Inferior parietal cortex (tissue), 1 donor: ENCODE measurements around the gene ASB16.

Source experiments
- DNase-seq: peaks from one replicate; pipeline ENCODE4 v3.0.0-alpha.2; 2016; ENCODE audit errors: extremely low spot score

Gene ASB16

GRCh38 chr17:44209786-44210341, 39.4 kb downstream of the ASB16 start:
- no peak for DNase-seq

DNA sequence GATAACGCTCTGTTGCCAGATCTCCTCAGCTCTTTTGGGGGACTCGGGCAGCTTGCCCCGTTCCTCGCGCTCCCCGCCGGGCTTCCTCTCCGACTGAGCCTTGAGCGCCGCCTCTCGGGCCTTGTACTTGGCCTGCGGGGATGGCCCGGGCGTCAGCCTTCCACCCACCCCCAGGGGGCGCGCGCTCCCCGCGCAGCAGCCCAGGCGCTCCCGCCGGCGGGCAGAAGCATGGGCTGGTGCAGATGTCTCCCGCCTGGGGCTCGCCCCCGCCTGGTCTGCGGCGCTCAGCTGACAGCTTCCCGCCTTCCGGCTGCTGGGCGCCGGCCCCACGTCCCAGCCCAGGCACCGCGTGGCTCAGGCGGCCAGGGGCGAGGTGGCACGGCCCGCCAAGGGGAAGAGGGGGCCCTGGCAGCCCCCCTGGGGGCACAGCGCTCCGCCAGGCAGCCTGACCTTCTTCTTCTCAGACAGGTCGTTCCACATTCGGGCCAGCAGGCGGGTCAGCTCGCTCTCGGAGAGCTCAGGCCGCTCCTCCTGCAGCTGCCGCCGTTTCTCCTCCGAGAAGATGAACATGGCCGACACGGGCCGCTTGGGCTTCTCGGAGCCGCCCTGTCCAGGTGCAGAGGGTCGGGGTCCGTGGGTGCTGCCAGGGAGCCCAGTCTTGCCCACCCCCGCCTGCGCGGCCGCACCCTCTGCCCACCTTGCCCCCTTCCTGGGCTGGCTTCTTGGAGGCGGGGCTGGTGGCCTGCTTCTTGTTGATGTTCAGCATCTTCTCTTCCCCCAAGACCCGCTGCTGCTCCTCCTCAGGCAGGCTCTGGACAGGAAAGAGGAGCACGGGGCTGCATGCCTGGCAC, 40.1 kb downstream of the ASB16 start:
- DNase-seq = peak; percentile 80

- no peak for DNase-seq
Observed at GRCh38 chr17:44211281-44212265, 41.1 kb downstream of the ASB16 start.

GRCh38 chr17:44212507-44213402, 42.3 kb downstream of the ASB16 start:
- DNase-seq = no peak

GRCh38 chr17:44213403-44214229, 43.1 kb downstream of the ASB16 start:
- DNase-seq = no peak

DNA sequence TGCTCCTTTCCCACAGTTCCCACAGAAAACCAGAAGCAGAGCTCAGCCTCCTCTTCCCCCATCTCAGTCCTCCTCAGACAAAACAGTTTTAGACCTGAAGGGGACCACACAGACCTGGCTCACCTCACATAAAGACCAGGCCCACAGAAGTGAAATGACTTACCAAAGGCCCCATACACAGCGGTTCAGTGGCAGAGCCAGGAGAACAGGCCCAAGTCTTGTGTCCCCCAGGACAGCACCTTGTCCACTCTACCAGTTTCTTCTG, 43.7 kb downstream of the ASB16 start:
- DNase-seq = no peak

GRCh38 chr17:44214896-44215295, 44.4 kb downstream of the ASB16 start:
- DNase-seq = no peak

- no peak for DNase-seq
Observed at GRCh38 chr17:44216173-44216572, 45.7 kb downstream of the ASB16 start.

DNA sequence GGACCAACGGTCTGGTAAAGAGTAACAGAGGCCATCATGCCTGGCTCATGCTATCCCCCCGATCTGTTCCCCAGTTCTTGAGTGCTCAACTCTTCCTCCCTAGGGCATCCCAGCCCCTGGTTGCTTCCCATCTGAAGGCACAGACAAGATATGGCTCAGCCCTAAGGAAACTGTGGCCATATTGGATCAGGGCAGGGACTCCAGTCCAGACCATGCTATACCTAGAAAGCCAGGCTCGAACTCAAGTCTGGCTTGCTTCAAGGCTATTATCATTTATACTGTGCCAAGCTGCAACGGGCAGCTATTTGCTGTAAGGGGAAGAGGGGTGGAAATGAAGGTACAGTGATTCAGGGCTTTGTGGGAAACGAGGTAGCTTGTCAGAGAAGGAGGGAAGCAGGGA, 46.2 kb downstream of the ASB16 start:
- no peak for DNase-seq

DNA sequence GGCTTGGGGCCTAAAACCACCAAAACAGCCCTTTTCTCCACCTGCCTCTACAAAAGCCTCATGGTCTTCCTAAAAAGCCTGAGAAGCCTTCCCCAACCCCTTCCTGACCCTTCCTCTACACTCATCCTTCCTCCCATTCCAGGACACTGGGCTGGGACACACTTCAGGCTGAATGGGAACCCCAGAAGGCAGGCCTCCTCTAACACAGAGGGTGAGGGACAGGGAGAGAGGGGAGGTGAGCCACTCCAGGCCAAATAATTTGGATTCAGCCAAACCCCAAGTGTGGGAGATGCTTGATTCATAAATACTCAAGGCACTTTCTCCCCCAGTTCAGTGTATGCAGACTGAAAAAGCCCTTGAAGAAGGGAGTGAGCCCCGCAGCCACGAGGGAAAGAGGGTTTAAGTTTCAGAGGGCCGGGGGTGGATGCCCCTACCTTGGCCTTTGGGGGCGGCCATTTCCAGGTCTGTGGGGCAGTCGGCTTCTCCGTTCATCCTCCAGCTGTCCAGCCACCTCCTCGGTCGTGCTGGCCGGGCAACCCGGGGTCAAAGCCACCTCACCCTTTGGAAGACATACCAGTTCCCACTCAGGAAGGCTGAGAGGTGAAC, 47.3 kb downstream of the ASB16 start:
- DNase-seq = no peak

GRCh38 chr17:44218344-44219107, 48.0 kb downstream of the ASB16 start:
- peak; percentile 86 for DNase-seq

DNA sequence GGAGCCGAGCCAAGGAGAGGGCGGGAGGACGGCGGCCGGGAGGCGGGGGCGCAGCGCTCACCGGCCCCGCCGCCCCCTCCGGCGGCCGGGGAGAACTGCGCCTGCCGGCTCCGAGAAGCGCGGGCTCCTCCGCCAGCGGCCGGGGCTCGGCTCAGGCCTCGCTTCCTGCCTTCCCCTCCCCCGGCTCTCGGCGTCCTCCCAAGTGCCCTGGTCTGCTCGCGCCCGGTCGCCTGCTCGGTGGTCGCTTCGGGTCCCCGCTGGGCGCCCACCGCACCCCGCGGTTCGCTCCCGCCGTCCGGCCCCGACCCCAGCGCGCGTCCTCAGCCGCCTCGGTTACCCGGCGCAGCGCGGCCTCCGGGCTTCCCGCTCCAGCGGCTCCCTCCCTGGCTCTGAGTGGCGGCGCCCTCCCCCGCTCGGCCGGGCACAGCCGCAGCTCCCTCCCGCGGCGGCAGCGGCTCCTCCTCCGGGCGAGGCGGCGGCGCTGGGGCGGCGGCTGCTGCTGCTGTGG, 48.7 kb downstream of the ASB16 start:
- DNase-seq = no peak

DNA sequence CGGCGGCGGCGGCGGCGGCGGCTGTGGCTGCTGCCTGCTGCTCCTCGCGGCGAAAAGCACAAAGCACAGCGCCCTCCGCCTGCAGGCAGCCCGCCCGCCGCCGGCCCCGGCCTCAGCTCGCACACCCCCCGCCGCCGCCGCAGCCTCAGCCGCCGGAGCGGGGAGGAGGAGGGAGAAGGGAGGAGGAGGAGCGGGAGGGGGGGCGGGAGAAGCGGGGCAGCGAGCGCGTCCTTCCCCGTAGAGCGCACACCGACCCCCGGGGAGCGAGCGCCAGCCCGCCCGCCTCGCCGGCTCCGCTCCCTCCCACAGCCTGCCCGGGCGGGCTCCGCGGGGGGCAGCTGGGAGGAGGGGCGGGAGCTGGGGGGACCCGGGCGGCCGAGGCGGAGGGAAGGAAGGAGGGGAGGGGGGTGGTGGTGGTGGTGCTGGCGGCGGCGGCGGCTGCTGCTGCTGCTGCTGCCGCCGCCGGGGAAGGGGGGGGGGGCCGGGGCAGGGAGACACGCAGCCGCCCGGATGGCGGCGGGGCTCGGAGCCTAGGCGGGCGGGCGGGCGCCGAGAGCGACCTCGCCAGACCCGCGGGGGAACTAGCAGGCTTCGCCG, 49.2 kb downstream of the ASB16 start, which contains the start of gene UBTF:
UBTF (minus strand) TSS at position 60 of the 597 bp plus-strand sequence. CDS start 1,446 bp downstream, outside the sequence.
- DNase-seq = no peak

DNA sequence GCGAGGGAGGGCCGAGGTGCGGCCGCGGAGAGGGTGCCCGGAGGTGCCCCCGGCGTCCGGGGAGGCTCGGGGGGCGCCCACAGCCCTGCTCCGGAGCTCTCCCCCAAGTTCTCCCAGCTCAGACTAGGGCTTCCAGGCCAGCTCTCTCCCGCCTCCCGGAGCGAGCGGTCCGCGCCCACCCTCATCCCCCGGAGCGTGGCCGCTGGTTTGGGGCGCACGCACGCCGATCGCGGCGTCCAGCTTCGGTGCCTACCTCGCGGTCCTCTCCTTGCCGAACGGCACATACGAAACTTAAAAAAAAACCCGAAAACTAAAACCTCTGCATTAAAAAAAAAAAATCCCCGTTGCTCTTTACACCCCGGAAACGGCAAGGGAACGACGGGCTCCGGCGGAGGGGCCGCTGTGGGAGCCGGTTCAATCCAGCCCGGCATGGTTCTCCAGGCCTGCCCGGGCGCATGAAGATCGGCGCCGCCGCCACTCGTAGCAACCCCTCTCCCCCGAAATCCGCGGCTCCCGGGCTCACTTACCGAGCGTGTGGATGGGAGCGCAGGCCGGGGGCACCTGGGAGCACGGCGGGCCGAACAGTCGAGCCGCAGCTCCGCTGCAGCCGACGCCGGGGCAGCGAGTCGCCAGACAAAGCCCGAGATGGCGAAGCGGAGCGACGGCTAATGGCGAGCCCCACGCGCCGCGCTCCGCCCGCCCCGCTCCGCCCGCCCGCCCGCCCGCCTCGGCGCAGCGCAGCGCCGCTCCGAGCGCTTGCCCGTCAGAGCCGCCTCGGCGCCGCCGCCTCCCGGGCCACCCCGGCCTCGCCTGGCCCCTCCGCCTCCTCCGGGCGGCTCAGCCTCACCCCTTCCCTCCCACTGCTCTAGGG, 49.9 kb downstream of the ASB16 start:
- no peak for DNase-seq

DNA sequence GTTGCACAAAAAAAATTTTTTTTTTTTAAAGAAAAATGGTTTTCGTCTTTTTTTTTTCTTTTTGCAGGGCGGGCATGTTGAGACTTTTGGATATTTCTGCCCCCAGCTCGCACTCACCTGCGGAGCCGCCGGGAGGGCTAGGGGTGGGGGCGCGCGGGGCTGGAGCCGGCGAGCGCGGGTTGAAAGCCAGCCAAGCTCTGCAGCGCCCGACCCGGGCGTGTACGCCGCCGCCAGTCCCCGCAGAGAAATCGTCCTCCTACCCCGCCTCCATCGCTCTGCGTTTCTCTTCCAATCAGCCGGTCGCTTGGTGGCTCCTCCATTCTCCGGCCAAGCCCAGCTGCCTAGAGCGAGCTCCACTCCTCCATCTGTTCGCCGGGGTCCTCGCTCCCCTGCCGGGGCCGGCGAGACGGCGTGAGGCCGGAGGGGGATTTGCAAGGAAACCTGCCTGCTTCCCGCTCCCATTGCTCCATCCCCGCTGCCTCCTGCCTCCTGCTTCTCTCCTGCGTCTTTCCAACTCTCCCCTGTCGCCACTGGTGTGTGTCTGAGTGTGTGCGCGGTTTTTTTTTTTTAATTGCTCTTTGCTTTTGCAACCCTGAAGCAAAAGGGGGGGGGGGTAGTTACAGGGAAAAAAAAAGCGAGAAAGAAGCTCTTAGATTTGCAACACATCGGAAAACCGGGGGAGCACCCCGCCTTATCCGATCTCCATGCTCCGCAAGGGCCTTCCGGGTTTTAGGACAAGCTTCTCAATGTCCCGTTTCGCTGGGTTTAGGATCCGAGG, 50.8 kb downstream of the ASB16 start:
- DNase-seq = peak; percentile 78

DNA sequence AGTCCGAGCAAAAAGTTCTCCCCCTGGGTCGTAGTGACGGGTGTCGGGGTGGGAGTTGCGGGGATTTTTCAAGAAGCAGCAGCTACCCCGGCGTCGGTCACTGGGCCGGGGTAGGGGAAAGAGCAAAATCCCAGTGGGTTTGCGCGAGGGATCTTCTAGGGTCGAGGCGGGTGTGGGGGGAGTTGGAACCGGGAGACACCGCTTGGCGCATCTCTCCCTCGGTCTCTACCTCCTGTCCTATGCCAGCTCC, 51.3 kb downstream of the ASB16 start:
- no peak for DNase-seq
